Muscle of arm (tissue), 12 donors: ENCODE results near the gene VPS13D. TPM values are rescaled to one million over a fixed set of nuclear protein-coding genes. Genes with fewer than 3 reads are reported as not detected.
"Not testable (repeated sequence)": the region's sequence is repeated elsewhere in the genome, so short reads cannot be mapped to it uniquely, and the experiment has no call there.

Experiments
- DNase-seq: peaks from one replicate; pipeline ENCODE4 v3.0.0-alpha.2; 2013
- polyA plus RNA-seq, 12 donors: library from polyadenylated mRNA; unstranded; fragments of 120-200 nt; gene quantifications; one replicate each; pipeline ENCODE4 v1.2.1, GENCODE V29; 2013; ENCODE audit not compliant: insufficient read length in 12 of 12

Gene VPS13D
- polyA plus RNA-seq, 12 donors, result 13.2 to 32.7 (median 18.8) TPM; not detected in 1

DNA sequence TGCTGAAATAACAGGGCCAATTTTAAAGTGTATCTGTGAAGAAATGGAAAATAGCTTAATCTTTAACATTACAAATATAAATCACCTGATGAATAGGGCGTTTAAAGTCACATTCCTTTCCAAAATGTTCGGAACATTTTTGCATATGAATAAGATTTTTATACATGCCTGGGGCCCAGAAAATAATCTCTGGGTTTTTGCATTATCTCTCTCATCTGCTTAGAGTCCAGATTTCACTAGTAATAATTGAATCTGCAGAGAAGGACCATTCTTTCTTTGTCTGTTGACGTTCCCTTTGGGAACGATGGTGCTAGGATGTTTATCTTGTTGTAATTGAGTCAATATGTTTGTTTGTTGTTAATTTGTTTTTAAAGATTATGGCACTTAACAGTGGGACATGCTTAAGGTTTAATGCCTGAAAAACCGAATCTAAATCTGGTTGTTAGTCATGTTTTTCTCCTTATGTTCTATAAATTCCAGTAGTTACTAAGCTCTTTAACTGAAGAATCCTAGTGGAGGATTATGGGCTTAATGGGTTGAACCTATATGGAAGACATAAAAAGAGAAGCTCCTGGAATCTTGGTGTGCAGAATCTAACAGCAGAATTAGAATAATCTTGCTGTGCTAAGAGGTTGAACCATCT lies 140.6 kb downstream of the VPS13D start:
- no peak for DNase-seq

DNA sequence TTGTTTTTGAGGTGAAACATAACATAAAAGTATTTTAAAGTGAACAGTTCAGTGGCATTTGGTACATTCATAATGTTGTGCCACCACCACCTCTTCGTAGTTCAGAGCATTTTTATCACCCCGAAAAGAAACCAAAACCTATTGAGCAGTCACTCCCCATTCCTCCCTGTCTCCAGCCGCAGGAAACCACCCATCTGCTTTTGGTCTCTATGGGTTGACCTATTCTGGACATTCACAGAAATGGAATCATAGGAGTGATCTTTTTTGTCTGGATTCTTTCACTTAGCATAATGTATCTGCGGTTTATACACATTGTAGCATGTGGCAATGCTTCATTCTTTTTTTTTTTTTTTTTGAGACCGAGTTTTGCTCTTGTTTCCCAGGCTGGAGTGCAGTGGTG lies 141.2 kb downstream of the VPS13D start:
- no peak for DNase-seq

DNA sequence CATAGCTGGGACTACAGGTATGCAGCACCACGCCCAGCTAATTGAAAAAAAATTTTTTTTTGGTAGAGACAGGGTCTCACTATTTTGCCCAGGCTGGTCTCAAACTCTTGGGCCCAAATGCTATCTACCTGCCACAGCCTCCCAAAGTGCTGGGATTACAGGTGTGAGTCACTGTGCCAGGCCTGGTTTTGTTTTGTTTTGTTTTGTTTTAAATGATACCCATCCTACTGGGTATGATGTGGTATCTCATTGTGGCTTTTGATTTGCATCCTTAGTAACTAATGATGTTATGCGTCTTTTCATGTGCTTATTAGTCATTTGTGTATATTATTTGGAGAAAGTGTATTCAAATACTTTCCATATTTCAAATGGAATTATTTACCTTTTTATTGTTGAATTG lies 142.3 kb downstream of the VPS13D start:
- no peak for DNase-seq

DNA sequence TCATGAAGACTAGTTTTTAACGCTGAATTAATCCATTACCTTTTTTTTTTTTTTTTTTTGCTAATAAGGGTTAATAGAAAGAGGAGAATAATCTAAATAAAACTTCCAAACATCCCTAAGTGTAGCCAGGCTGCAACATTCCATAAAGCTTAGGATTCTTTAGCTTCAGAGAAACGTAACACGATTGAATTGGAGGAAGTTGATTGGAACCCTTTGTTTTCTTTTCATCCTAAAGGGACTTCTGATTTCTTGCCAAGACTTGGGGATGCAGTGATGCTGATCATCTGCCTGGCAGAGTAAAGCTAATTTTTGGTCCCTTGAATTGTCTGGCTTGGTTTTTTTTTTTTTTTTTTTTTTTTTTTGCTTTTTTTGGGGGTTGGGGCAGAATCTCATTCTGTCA lies 142.9 kb downstream of the VPS13D start:
- no peak for DNase-seq

DNA sequence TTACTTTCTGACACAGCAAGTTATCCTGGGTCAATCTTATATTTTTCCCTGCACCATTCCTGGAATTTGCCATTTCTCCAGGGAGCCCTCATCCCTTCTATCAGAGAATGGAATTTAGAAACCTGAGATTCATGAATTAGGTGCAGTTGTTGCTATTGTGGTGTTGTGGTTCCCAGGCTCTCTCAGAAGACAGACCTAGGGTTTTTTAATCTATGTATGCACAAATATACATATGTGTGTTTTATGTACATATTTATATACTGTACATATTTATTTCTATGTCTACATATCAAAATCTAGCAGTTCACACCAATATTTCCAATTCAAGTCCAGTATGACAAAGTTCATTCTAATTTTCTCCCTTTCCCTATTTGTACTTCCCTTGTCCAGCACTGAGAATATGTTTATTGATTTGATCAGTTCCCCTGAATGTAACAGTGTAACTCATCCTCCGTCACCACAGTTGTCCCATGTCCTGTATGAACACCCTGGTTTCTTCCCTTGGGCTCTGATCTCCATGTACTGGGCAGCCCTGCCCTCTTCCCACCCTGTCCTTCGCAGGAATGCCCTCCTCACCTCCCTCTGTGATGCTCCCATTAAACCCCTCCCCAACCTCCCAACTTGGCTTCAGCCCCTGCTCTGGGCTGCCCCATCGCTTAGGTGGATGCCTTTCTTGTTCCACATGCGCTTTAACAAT lies 145.5 kb downstream of the VPS13D start:
- DNase-seq, result no peak

DNA sequence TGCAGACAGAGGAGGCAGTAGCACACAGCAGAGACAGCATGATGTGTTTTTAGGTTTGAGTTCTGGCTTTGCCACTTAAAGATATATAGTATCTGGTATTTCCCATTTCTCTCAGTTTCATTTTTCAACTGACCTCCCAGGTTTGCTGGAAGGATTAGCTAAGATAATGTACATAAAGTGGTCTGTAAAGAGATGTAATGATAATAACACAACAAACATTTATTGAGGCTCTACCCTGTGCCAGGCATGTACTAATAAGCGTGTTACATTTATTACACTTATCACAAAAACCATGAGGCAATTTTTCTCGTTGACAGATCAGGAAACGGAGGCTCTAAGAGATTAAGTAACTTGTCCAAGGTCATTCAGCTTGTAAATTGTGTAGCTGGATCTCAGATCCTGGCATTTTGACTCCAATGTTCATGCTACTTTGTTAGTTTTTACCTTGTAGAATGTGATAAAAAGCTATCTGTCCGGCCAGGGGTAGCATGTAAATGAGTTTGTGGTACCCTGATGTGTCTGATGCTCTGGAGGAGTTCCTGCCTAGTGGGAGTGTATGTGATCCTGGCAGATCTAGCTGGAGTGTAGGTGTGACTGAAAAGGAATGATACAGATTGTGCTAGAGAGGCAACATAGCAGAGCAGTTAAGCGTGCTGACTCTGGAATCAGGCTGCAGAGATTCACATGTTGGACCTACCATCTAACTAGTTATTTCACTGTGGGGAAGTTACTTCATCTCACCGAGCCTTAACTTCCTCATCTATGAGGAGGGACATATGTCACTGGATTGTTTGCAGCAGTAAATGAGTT lies 146.6 kb downstream of the VPS13D start:
- no peak for DNase-seq

DNA sequence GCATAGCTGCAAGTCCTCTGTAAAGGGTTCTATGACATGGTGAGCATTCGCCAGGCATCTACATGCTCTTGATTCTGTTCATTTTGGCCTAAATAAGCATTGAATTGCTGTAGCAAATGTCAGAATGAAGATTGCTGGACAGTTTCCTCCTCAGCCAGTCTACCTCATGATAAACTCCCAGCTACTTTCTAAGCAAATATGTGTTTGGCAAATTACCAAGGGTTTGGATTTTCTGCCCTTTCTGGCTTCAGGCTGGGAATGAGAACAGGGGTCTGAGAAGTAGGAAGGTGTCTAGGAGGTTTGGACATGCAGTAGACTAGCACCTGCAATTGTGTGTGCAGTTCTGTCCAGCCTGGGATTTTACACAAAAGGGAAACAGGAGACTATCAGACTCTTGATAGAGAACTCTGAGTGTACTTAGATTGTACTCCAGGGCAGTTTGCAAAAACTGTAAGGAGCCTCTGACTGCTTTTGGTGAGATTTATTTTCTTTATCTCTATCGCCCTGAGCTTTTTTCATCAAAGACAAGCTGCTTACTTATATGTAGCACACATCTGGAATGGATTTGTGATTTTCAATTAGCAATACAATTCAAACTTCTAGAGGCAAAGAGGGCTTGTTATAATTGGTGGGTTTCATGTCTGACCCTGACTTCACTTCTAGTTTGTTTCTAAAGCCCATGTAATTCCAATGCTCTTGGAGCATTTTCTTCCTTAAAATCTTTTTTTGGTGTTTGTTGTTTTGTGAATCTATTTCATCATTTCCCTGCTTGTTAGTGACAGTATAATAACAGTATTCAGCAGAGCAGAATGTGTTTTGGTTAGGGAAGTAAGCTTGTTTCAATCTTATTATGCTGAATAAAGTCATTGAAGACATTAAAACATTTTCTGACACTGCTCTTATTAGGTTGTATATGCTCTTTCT lies 150.8 kb downstream of the VPS13D start:
- DNase-seq, result no peak

DNA sequence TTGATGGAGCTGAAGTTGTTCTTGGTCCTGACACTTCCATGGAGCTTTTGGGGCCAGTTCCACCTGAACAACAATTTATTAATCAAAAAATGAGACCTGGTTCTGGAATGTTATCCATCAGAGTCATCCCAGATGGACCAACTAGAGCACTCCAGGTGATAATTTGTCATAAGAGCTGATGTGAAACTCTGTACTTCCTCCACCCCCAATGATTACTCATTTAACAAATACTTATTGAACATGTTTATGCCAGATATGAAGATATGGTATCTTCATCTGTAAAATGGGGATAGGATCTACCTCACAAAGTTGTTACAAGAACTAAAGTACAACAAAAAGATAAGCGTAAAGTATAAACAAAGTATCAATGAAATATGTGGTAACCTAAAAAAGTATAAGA lies 153.2 kb downstream of the VPS13D start:
- DNase-seq, result no peak

DNA sequence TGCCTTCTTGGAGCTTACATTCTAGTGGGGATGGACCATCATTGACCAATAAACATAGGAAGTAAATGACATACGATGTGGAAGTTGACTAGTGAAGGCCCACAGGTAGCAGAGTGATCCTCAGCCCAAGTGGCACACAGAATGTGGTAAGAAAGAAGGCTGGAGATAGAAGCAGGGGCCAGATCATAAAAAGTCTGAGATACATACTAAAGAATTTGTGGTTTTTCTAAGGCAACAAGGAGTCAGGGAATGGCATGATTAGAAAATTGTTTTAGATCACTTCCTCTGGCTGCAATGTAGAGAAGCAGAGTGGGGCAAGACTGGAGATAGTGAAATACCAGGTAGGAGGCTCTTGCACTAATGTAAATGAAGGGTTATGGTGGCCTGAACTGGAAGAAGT lies 154.0 kb downstream of the VPS13D start:
- no peak for DNase-seq

DNA sequence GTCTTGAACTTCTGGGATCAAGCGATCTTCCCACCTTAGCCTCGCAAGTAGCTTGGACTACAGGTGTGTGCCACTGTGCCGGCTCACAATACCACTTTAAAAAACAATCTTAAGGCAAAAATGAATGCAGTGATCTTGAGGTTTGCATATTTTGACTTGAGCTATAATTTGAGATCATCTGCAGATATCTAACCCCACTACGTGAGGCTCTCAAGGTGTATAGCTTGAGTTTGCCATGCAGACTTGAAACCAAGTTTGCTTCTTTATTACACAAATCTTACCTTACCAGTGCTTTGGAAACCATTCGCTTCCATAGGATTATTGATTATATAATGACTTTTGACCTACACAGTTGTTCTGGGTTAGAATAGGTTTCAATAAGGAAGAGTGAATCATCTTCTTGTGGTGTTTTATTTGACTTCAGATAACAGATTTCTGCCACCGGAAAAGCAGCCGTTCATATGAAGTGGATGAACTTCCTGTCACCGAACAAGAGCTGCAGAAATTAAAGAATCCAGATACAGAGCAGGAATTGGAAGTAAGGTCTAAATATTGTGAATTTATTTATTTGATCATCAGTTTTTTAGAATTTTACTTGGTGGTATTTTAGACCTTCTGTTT lies 155.1 kb downstream of the VPS13D start:
- DNase-seq, result no peak

DNA sequence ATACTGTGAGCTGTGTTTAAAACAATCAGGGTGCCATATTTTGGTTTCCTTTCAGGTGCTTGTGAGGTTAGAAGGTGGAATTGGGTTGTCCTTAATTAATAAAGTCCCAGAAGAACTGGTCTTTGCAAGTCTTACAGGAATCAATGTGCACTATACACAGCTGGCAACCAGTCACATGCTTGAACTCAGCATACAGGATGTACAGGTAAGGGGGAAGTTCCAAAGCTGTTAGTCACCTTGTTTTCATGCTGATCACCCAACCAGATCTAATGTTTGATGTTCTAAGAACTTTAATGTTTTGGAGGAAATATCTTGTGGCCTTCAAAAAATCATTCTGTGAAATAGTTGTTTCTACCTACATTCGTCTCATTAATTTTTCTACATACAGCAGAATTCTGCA lies 156.3 kb downstream of the VPS13D start:
- DNase-seq, result no peak

DNA sequence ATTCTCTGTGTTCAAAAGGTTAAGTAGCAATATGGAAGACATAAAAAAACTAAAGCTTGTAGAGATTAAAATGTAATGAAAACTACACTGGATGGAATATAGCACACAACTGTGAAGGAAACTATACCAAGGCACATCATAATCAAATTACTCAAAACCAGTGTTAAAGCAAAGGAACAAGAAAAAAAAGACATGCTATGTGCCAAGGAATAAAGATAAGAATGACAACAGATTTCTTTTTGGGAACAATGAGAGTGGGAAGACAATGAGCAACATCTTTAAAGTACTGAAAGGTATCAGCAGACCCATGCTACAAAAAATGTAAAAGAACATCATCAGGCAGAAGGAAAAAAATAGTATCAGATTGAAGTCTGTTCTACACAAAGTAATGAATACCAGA lies 157.8 kb downstream of the VPS13D start:
- no peak for DNase-seq

DNA sequence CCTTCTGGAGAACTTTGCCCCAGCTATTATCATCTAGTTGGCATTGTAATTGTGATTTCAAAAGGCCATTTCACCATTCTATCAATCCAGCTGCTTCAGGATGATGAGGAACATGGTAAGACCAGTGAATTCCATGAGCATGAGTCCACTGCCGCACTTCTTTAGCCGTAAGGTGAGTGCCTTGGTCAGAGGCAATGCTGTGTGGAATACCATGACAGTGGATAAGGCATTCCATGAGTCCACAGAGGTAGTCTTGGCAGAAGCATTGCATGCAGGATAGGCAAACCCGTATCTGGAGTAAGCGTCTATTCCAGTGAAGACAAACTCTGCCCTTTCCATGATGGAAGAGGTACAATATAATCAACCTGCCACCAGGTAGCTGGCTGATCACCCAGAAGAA lies 160.5 kb downstream of the VPS13D start:
- DNase-seq, result not testable (repeated sequence)

DNA sequence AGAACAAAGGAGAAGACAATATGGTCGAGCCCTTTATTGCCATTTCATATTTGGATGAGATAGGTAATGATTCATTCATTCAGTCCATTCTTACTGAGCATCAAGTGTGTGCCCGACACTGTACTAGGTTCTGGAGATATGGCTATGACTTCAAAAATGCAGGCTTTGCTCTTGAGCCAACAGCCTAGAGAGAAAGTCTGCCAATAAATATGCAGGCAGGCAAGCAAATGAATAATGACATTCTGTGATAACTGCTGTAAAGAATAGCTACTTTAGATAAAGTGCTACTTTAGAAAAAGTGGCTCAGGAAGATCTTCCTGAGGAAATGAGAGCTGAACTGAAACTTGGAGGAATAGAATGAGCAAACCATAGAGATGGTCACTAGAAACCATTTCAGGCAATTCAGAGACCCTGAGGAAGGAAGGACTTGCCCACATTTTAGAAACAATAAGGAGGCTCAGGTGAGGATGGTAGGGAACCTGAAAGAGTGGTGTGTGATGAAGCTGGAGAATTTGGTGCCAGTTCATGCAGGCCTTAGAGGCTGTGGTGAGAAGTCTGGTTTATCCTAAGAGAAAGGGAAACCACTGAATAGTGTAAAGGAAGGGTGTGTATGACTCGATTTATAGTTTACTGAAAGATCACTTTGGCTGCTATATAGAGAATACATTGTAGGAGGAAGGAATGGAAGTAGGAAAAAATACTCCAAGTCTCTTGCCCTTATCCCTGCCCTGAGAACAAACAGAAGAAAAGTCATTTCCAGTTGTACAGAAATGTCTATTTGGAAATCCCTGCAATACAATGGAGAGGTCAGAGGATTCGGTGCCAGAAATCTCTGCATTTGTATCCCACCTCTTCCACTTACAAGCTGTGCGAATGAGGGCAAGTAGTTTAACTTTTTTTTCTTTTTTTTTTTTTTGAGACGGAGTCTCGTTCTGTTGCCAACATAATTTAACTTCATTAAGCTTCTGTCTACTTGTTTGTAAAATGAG lies 167.9 kb downstream of the VPS13D start:
- DNase-seq, result no peak

DNA sequence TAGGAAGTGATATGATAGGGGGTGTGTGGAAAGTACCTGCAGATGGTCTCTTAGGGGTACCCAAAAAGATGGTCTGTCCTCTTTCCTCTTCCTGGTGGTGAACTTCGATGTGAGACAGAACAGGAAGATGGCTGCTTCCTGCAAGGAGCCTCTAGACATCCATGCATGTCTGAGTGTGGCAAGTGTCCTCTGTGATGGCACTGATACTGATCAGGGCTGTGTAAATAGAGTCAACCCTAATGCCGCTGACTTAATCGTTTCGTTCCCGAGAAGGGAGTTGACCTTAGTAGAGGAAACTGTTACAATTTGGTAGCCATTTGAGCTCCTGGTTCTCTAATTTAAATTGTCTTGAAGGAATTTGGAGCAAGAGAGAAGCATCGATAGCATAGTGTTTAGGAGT lies 168.6 kb downstream of the VPS13D start:
- DNase-seq, result no peak

DNA sequence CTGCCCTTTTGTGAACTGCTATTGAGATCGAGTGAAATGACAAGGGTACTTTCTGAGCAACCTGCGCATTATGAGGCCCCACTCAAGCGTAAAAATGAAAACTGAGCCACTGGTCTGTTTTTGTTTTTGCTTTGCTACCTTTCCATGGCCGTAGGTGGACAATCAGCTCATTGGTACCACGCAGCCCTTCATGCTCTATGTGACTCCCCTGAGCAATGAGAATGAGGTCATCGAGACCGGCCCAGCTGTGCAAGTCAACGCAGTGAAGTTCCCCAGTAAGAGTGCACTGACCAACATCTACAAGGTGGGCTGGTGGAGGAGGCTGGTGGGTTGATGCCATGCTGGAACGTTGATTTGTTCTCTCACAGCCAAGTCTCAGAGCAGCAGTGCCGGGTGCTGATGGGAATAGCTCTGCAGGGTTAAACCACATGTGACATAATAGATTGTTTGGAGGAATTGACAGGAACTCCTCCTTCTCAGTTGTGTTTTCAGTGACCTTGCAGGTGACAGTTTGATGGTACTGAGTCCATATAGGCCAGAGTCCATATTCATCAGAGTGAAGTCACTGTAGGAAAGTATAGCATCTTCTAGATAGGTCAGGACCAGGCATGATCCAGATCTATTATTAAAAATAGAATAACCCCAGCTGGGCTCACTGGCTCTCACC lies 170.3 kb downstream of the VPS13D start:
- no peak for DNase-seq

DNA sequence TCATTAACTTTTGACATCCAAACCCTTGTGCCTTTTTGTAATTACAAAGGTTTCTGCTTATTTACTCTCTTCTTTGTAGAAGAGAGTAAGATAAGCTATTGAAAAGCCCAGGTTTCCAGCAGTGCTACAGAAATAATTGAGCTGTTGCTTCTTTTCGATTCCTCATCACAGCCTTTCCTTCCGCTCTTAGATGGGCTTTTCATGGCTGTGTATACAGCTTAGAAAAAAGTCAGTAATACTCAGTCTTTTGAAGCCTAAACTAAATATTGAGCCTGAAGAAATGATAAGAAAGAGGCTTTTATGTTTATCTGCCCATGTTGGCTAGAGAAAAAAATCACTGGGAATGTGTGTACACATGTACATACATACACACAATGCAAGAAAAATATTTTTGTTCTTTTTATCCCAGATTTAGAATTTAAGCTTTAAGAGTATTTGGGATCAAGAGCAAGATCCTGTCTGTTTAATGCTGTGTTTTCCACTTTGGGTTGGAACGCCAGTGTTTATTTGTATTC lies 172.4 kb downstream of the VPS13D start:
- no peak for DNase-seq

DNA sequence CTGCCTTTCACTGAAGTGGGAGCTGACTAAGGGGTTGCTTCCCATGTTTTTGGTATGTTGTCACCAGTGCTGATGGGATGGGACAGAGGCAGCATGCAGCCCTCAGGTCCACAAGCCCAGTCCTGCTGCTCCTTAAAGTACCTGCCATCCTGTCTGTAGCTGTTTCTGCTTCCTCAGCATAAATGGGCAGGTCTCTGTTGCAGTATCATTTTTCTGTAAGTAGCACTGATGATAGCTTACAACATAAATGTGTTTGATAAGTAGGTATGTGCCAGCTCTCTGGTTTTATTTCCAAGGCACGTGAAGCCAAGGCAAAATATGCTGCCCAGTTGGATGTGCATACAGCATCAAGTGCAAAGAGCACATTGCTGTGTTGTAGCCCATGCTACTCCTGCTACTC lies 173.0 kb downstream of the VPS13D start:
- no peak for DNase-seq

DNA sequence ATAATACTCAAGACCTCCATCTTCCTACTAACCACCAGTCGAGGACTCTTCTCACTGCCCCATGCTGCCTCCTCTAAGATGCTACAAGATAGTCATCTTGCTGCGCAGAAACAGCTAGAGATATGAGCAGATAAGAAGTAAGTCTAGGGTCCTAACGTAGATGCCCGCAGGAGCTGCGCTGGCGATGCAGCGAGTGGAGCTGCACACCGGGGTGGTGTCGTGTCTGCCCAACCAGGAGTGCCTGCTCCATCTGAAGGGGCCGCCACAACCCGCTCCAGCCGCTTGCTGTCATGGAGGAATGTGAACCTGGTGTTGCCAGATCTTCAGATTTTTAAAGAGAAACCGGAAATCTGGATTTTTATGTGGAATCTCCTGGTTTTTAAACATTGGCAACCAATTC lies 175.1 kb downstream of the VPS13D start:
- no peak for DNase-seq
